Measurements from ENCODE around the gene NEK2. TPM values are rescaled to one million over a fixed set of nuclear protein-coding genes. Genes with fewer than 3 reads are reported as not detected.

Gene NEK2
- total RNA-seq, 1 experiment from 2014 or later: 50.2 TPM

- peak; percentile 60; the same call in 1 of the 2 replicates for TF ChIP-seq CBX3 (IDR thresholded peaks at IDR 0.05; ENCODE audit: low read depth)
Observed at GRCh38 chr1:211698161-211699026, 23.0 kb upstream of the NEK2 start (continued).

- Histone ChIP-seq H3K27me3 (ENCODE audit: insufficient read depth, low read length) (no peaks in the 10 kb centered on the region), H3K4me1 (ENCODE audit: control insufficient read depth in 1 of 2, insufficient read depth in 2 of 2, low read length in 2 of 2) (peaks cover 0 to 12% of the 10 kb centered on the region in 2 experiments; a peak in 2 of 4 replicates), H3K9ac (ENCODE audit: low read length) (no peak overlapping the region), H3K4me3 (replicated peaks in 1 of 2; ENCODE audit: low read depth in 1 of 2, low read length in 2 of 2) (no peak overlapping the region), H2AFZ (ENCODE audit: low read depth, low read length, poor library complexity, severe bottlenecking) (no peak overlapping the region), H3K79me2 (ENCODE audit: insufficient read depth, low read length) (no peaks in the 10 kb centered on the region), H3K36me3 (ENCODE audit: control insufficient read depth in 1 of 2, insufficient read depth in 2 of 2, low read length in 2 of 2) (no peaks in the 10 kb centered on the region), H3K4me2 (ENCODE audit: low read length) (no peak overlapping the region), H3K27ac (ENCODE audit: low read depth, low read length) (no peak overlapping the region), H3K9me2 (ENCODE audit: insufficient read depth) (no peaks in the 10 kb centered on the region), H3K9me3 (ENCODE audit: control insufficient read depth in 1 of 2, insufficient read depth in 1 of 2, low read depth in 1 of 2, low read length in 2 of 2) (no peaks in the 10 kb centered on the region), H4K20me1 (ENCODE audit: insufficient read depth) (no peaks in the 10 kb centered on the region)
- CTCF ChIA-PET: interaction anchor here (1.0 to 3.5 kb wide), 5 partner anchors 16 to 759 kb away, joined by 4 to 42 read pairs (median 18); partner anchors contain the start of genes DTL and INTS7
- BruUV-seq (replicated peaks): no TSS peak
- DNase-seq (ENCODE audit: low read depth, low spot score): no peak
- RAD21 ChIA-PET (ENCODE audit: low non-redundant PET in 1 of 2, low total read pairs in 2 of 2, uncharacterized antibody in 2 of 2, unreplicated experiment in 2 of 2): interaction anchor here in 1 of 2 experiments (1.5 kb wide), 1 partner anchor 17 kb away, joined by 3 read pairs; no protein-coding TSS in a partner anchor
- POLR2A ChIA-PET: no interaction called here
- no peak for ATAC-seq
- TF ChIP-seq POLR2A (IDR thresholded peaks at IDR 0.05; ENCODE audit: borderline replicate concordance, extremely low read depth, insufficient read depth, insufficient read length) (no peak), SP1 (IDR thresholded peaks at IDR 0.05; ENCODE audit: low read depth) (no peak), YY1 (IDR thresholded peaks at IDR 0.05; ENCODE audit: extremely low read depth, insufficient replicate concordance, low read depth, low read length) (no peak), JUND (IDR thresholded peaks at IDR 0.05) (no peak), EZH2phosphoT487 (IDR thresholded peaks at IDR 0.05; ENCODE audit: borderline replicate concordance) (no peak), ZNF274 (IDR thresholded peaks at IDR 0.05; ENCODE audit: low read depth, low read length) (no peak), TCF7L2 (IDR thresholded peaks at IDR 0.05; ENCODE audit: borderline replicate concordance, extremely low read depth, insufficient read depth, insufficient read length) (no peak)
- intact Hi-C loops (cut with micrococcal nuclease): loop anchor here (5.0 kb wide), 2 partner anchors 130 to 760 kb away; no protein-coding TSS in a partner anchor
Observed at GRCh38 chr1:211697356-211697755, 21.9 kb upstream of the NEK2 start.
